Neural crest cell (in vitro differentiated cells): Measurements from ENCODE around the gene ZNF3. TPM values are rescaled to one million over a fixed set of nuclear protein-coding genes. Genes with fewer than 3 reads are reported as not detected.

Experiments used
- DNase-seq: peaks from one replicate; pipeline ENCODE4 v3.0.0; 2021; ENCODE audit warnings: low read depth, mixed read lengths, low spot score
- H3K27ac Mint-ChIP-seq: one replicate; pipeline ENCODE4 v1.8.0; 2021; ENCODE audit warnings: mild to moderate bottlenecking, mixed read lengths; ENCODE audit not compliant: unreplicated experiment
- H3K27me3 Mint-ChIP-seq: 2 replicates; pipeline ENCODE4 v1.8.0; 2021; ENCODE audit warnings: low read depth, mild to moderate bottlenecking, mixed read lengths
- H3K36me3 Mint-ChIP-seq: 2 replicates; pipeline ENCODE4 v1.8.0; 2021; ENCODE audit warnings: low read depth, mild to moderate bottlenecking, mixed read lengths
- H3K4me1 Mint-ChIP-seq: 2 replicates; pipeline ENCODE4 v1.8.0; 2021; ENCODE audit warnings: mixed read lengths
- H3K4me3 Mint-ChIP-seq: one replicate; pipeline ENCODE4 v1.8.0; 2021; ENCODE audit warnings: mild to moderate bottlenecking, mixed read lengths
- H3K9me3 Mint-ChIP-seq: 2 replicates; pipeline ENCODE4 v1.8.0; 2021; ENCODE audit warnings: mixed read lengths
- CTCF ChIP-seq: fragments of 200-600 bp; sonication (generic); conservative IDR thresholded peaks from 2 replicates; pipeline ENCODE4 v1.5.0; 2021; ENCODE audit warnings: antibody characterized with exemption, mild to moderate bottlenecking
- total RNA-seq: library from RNA; stranded (reverse); gene quantifications from 2 replicates; pipeline ENCODE4 v1.2.1, GENCODE V29; 2021

ZNF3 gene
- total RNA-seq, 1 donor from 2014 or later = 67.1 TPM

DNA sequence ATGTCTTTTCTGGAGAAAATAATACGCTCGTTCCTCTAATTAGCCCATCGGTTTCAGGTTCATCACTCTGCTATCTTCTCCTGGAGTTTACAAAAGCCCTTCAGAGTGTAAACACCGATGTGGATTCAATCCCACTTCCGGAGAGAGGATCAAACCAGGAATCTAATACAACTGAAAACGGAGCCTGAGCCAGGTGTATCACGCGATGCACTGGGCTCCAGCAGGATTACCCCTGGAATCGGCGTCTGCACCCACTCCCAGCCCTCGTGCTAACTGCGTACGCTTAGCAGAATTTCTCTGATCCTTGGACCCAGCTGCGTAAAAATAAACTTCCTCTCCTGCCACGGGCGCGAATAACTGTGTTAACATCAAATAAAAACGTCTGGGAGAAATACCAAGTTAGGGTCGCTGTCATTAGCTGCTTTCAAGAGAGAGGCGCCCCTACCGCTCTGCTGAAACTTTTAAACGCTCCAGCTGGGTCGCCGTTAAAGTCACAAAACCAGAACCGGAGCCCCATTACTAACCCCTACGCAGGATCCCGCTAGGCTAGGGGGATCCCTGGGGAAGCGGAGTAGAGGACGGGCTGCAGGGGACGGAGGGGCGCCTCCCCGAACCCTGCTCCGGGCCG lies 502 bp downstream of the ZNF3 start:
- peaks cover 29% of the 10 kb centered on the region for H3K27me3 Mint-ChIP-seq
- peak overlapping the region; percentile 99 for H3K27ac Mint-ChIP-seq
- DNase-seq = no peak
- H3K36me3 Mint-ChIP-seq = peaks cover 29% of the 10 kb centered on the region
- peaks cover 45% of the 10 kb centered on the region for H3K4me1 Mint-ChIP-seq
- H3K9me3 Mint-ChIP-seq = peaks cover 3% of the 10 kb centered on the region
- H3K4me3 Mint-ChIP-seq = peak overlapping the region; percentile 97
- TF ChIP-seq CTCF = no peak

- peaks cover 12% of the 10 kb centered on the region for H3K27me3 Mint-ChIP-seq
- peaks cover 45% of the 10 kb centered on the region for H3K4me1 Mint-ChIP-seq
- H3K36me3 Mint-ChIP-seq = peaks cover 48% of the 10 kb centered on the region
- peak; percentile 21 for DNase-seq
- H3K27ac Mint-ChIP-seq = peak overlapping the region; percentile 93
- peaks cover 3% of the 10 kb centered on the region for H3K9me3 Mint-ChIP-seq
- no peak for TF ChIP-seq CTCF
- H3K4me3 Mint-ChIP-seq = peak overlapping the region; percentile 97
These were observed 2.4 kb downstream of the ZNF3 start for GRCh38 chr7:100079024-100079560.

DNA sequence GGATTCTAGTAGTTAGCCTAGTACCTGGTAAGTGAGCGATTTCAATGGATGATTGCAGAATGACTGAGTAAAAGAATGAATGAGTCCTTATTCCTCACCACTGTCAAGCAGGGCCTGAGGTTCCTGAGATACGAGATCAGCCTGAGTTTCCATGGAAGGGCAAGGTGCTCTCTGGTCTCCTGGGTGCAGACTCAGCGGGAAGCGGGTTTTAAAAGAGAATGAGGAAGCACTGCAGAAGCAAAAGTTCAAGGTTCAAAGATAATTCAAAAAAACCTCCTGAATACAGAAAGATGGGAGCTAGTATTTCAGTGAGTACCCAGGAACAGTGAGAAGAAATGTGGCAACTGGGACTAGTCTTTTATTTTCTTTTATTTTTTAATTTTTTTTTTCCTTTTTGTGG lies 4.3 kb downstream of the ZNF3 start:
- no peak for DNase-seq
- Mint-ChIP-seq H3K4me3 (peak overlapping the region; percentile 83), H3K27ac (no peak overlapping the region), H3K36me3 (peaks cover 67% of the 10 kb centered on the region), H3K9me3 (peaks cover 11% of the 10 kb centered on the region), H3K4me1 (peaks cover 38% of the 10 kb centered on the region), H3K27me3 (peaks cover 5% of the 10 kb centered on the region)
- TF ChIP-seq CTCF = no peak

DNA sequence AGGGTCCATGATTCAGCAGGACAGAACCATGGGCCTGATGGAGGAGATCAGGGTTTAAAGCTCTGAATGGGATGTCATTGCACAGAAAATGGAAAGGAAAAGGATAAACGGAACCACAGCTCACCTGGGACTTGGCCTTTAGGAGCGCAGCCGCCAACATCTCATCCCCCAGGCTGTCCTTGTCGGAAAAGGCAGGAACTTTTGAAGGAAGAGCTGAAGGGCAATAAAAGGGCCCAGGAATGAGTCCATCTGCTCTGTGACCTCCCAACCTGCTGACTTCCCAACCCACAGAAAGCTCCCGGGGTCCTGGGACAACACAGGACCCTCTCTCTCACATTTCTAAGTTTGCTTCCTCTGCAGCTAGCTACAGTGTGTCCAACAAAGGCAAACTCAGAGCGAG lies 6.1 kb downstream of the ZNF3 start:
- no peak for DNase-seq
- peaks cover 23% of the 10 kb centered on the region for H3K4me1 Mint-ChIP-seq
- H3K4me3 Mint-ChIP-seq = peak overlapping the region; percentile 69
- TF ChIP-seq CTCF = no peak
- peaks cover 3% of the 10 kb centered on the region for H3K27me3 Mint-ChIP-seq
- no peak overlapping the region for H3K27ac Mint-ChIP-seq
- peaks cover 82% of the 10 kb centered on the region for H3K36me3 Mint-ChIP-seq
- H3K9me3 Mint-ChIP-seq = peaks cover 25% of the 10 kb centered on the region

GRCh38 chr7:100074841-100075240 lies 6.7 kb downstream of the ZNF3 start:
- Mint-ChIP-seq H3K36me3 (peaks cover 84% of the 10 kb centered on the region), H3K4me3 (peak overlapping the region; percentile 2), H3K4me1 (peaks cover 18% of the 10 kb centered on the region), H3K9me3 (peaks cover 25% of the 10 kb centered on the region), H3K27me3 (peaks cover 3% of the 10 kb centered on the region), H3K27ac (no peak overlapping the region)
- TF ChIP-seq CTCF = no peak
- DNase-seq = no peak
